ENCODE data around the gene STRN4. TPM values are rescaled to one million over a fixed set of nuclear protein-coding genes. Genes with fewer than 3 reads are reported as not detected.

STRN4 gene
- total and polyA plus RNA-seq, 4 donors = 9.5 to 29.9 (median 24.8) TPM

DNA sequence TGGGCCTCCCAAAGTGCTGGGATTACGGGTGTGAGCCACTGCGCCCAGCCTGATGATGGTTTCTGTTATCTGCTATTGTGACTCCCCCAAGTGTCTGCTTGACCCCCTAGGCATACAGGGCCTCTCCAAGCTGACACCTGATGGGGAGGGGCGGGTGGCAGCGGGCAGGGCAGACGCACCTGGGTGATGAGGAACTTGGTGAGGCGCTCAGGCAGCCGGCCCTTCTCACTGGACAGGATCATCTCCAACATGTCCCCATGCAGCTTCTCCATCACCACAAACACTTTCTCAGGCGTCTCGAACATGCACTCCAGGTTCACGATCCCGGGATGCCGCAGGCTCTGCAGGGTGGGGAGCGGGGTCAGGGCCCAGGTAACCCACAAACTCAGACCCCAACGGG, 56.9 kb downstream of the STRN4 start:
- DNase-seq (ENCODE audit: low spot score) = no peak

More for the DNA sequence above, 56.9 kb downstream of the STRN4 start:
- no peak overlapping the region for H3K4me3 ChIP-seq (ENCODE audit: low read depth in 1 of 3, low read length in 3 of 3)
- H3K9ac ChIP-seq (ENCODE audit: low read depth in 1 of 2, low read length in 2 of 2) = no peak overlapping the region
- 97% methylated on average over 14 of the region's 14 CpGs for WGBS
- no peaks in the 10 kb centered on the region for H3K9me3 ChIP-seq (ENCODE audit: control insufficient read depth in 4 of 4, low read length in 3 of 4)
- H3K27me3 ChIP-seq (ENCODE audit: control insufficient read depth in 4 of 4, insufficient read depth in 4 of 4, low read length in 3 of 4) = no peaks in the 10 kb centered on the region
- H3K4me1 ChIP-seq (ENCODE audit: control insufficient read depth in 4 of 4, insufficient read depth in 4 of 4, low read length in 3 of 4) = no peaks in the 10 kb centered on the region
- H3K36me3 ChIP-seq (ENCODE audit: control insufficient read depth in 4 of 4, insufficient read depth in 3 of 4, low read depth in 1 of 4, low read length in 3 of 4) = peaks cover 18 to 78% (median 69%) of the 10 kb centered on the region in 4 donors
- TF ChIP-seq GABPA (IDR thresholded peaks at IDR 0.05 in 1 of 2, conservative IDR thresholded peaks at IDR 0.05 in 1 of 2) (no peak), NR2F2 (IDR thresholded peaks at IDR 0.05) (no peak), ATF3 (IDR thresholded peaks at IDR 0.05) (no peak), REST (IDR thresholded peaks at IDR 0.05) (no peak), HNF4G (IDR thresholded peaks at IDR 0.05) (no peak), FOXA2 (IDR thresholded peaks at IDR 0.05) (no peak), RXRA (IDR thresholded peaks at IDR 0.05) (no peak), TAF1 (conservative IDR thresholded peaks at IDR 0.05) (no peak), EGR1 (IDR thresholded peaks at IDR 0.05; ENCODE audit: low read depth in 2 of 2) (no peak), CTCF (IDR thresholded peaks at IDR 0.05; ENCODE audit: low read depth, low read length, missing input control) (no peak), SP1 (IDR thresholded peaks at IDR 0.05) (no peak), HNF4A (conservative IDR thresholded peaks at IDR 0.05) (no peak), YY1 (IDR thresholded peaks at IDR 0.05) (no peak), FOXA1 (IDR thresholded peaks at IDR 0.05) (no peak), RAD21 (IDR thresholded peaks at IDR 0.05) (no peak), JUND (IDR thresholded peaks at IDR 0.05) (no peak)
- TF ChIP-seq, protein P1, sequence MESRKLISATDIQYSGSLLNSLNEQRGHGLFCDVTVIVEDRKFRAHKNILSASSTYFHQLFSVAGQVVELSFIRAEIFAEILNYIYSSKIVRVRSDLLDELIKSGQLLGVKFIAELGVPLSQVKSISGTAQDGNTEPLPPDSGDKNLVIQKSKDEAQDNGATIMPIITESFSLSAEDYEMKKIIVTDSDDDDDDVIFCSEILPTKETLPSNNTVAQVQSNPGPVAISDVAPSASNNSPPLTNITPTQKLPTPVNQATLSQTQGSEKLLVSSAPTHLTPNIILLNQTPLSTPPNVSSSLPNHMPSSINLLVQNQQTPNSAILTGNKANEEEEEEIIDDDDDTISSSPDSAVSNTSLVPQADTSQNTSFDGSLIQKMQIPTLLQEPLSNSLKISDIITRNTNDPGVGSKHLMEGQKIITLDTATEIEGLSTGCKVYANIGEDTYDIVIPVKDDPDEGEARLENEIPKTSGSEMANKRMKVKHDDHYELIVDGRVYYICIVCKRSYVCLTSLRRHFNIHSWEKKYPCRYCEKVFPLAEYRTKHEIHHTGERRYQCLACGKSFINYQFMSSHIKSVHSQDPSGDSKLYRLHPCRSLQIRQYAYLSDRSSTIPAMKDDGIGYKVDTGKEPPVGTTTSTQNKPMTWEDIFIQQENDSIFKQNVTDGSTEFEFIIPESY (IDR thresholded peaks at IDR 0.05) = no peak
- TF ChIP-seq, protein P2, sequence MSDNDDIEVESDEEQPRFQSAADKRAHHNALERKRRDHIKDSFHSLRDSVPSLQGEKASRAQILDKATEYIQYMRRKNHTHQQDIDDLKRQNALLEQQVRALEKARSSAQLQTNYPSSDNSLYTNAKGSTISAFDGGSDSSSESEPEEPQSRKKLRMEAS (IDR thresholded peaks at IDR 0.05) = no peak
- no peak overlapping the region for H3K27ac ChIP-seq (ENCODE audit: low read depth in 1 of 2, low read length in 2 of 2)

All from liver (tissue), 9 donors.